Fibroblast of mammary gland (primary cell): ENCODE data around the gene UBE2N.

ENCODE experiments used
- DNase-seq: peaks from one replicate; pipeline ENCODE4 v3.0.0-alpha.2; 2010; ENCODE audit warnings: low read depth
- H3K4me3 ChIP-seq: 2 replicates; pipeline ENCODE4 v1.5.1; 2011; ENCODE audit warnings: low read depth, mild to moderate bottlenecking, low read length, moderate library complexity; ENCODE audit not compliant: control insufficient read depth
- TF ChIP-seq, protein P1 (sequence below): conservative IDR thresholded peaks from 2 replicates; pipeline ENCODE4 v1.5.1; 2011; ENCODE audit warnings: low read depth, low read length, inconsistent platforms; ENCODE audit not compliant: control insufficient read depth, insufficient read depth

The UBE2N gene, protein sequence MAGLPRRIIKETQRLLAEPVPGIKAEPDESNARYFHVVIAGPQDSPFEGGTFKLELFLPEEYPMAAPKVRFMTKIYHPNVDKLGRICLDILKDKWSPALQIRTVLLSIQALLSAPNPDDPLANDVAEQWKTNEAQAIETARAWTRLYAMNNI

DNA sequence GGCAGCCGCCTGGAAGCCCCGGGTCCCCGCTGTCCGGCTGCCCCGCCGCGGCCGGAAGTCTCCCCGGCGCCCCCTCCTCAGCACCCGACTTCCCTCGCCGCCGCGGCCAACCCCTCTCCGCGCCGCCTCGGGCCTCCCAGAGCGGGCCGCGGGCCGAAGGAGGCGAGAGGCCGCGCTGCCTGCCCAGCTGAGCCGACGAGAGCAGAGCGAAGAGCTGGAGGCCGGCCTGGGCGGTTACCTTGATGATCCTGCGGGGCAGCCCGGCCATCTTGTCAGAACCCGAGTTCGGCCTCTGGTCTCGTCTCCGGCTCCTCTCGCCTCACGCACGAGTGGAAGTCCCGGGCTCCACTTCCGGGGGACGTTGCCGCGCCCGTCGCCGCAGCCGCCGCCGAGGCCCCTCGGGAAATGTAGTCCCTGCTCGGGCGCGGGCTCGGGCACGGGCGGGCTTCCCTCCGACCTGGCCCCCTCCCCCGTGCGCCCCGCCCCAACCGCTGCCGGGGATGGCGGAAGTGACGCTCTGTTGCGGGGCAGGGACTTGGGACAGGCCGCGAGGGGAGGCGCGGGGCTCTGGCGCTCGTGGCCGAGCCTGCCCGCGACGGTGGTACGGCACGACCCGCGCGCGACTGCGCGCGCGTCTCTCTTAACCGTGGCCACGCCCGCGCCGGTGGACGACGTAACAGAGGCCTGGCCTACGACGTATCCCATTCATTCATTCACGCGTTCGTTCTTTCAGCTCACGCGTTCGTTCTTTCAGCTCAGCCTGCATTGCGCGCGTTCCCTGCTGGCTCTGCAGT, at the start of gene UBE2N:
UBE2N (minus strand) TSS at position 331 of the 794 bp plus-strand sequence; CDS start at position 268, 63 bp downstream.
- TF ChIP-seq, protein P1, sequence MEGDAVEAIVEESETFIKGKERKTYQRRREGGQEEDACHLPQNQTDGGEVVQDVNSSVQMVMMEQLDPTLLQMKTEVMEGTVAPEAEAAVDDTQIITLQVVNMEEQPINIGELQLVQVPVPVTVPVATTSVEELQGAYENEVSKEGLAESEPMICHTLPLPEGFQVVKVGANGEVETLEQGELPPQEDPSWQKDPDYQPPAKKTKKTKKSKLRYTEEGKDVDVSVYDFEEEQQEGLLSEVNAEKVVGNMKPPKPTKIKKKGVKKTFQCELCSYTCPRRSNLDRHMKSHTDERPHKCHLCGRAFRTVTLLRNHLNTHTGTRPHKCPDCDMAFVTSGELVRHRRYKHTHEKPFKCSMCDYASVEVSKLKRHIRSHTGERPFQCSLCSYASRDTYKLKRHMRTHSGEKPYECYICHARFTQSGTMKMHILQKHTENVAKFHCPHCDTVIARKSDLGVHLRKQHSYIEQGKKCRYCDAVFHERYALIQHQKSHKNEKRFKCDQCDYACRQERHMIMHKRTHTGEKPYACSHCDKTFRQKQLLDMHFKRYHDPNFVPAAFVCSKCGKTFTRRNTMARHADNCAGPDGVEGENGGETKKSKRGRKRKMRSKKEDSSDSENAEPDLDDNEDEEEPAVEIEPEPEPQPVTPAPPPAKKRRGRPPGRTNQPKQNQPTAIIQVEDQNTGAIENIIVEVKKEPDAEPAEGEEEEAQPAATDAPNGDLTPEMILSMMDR: peak; percentile 3
- H3K4me3 ChIP-seq: peak within 1 kb of the TSS; percentile 71
- peak; percentile 92 for DNase-seq

DNA sequence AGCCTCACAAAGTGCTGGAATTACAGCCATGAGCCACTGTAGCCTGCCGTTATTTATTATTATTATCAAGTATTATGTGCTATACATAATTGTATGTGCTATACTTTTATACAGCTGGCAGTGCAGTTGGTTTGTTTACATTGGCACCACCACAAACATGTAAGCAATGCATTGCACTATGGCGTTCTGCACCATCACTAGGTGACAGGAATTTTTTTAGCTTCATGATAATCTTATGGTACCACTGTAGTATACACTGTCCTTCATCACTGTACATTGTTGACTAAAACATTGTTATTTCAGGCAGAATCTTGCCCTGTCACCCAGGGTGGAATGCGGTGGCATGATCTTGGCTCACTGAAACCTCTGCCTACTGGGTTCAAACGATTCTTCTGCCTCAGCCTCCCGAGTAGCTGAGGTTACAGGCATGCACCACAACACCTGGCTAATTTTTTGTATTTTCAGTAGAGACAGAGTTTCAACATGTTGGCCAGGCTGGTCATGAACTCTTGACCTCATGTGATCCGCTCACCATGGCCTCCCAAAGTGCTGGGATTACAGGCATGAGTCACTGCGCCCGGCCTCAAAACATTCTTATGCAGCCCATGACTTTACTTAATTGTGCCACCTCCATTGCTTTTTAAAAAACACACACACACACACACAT, 42.7 kb upstream of the UBE2N start:
- DNase-seq: peak; percentile 40
- TF ChIP-seq, protein P1: no peak

DNA sequence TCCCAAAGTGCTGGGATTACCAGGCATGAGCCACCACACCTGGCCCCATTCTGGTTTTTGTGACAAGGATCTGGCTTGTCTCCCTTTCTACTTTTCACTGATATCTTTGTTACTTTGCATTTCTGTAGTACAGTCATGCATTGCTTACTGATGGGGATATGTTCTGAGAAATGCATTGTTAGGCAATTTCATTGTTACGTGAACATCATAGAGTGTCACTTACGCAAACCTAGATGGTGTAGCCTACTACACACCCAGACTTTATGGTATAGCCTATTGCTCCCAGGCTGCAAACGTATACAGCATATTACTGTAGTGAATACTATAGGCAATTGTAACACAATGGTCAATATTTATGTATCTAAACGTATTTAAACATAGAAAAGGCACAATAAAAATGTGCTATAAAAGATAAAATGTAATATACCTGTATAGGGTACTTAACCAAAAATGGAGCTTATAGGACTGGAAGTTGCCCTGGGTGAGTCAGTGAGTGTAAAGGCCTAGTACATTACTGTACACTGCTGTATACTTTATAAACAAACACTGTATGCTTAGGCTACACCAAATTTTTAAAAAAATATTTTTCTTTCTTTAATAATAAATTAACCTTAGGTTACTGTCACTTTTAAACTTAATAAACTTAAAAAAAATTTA, 41.5 kb upstream of the UBE2N start:
- DNase-seq: no peak
- no peak overlapping the region for H3K4me3 ChIP-seq
- TF ChIP-seq, protein P1: no peak

More for the DNA sequence above, 42.7 kb upstream of the UBE2N start:
- no peak overlapping the region for H3K4me3 ChIP-seq

DNA sequence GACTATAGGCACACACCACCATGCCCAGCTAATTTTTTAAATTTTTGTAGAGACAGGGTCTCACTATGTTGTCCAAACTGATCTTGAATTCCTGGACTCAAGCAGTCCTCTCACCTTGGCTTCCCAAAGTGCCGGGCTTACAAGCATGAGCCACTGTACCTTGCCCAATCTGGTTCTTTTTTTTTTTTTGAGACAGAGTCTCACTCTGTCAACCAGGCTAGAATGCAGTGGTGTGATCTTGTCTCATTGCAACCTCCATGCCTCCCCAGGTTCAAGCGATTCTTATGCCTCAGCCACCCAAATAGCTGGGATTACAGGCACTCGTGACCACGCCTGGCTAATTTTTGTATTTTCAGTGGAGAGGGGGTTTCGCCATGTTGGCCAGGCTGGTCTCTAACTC, 41.0 kb upstream of the UBE2N start:
- TF ChIP-seq, protein P1: no peak
- no peak overlapping the region for H3K4me3 ChIP-seq
- no peak for DNase-seq

DNA sequence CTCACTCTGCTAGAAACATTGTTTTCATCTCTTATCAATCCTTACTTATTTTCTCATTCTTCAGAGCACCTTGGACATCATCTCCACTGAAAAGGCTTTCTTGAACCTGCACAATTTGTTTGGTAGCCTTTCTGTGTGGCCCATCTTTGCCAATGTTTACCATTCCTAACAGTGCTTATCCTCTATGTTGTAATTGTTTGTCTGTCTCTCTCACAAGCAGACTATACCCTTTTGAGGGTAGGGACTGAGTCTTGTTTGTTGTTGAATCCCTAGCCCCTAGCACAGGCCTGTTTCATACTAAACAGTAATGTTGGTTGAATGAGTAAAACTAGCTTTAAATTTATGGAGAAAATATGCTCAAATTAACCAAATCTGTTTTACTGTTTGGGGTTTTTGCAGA, 34.8 kb upstream of the UBE2N start:
- no peak for DNase-seq
- TF ChIP-seq, protein P1: no peak

DNA sequence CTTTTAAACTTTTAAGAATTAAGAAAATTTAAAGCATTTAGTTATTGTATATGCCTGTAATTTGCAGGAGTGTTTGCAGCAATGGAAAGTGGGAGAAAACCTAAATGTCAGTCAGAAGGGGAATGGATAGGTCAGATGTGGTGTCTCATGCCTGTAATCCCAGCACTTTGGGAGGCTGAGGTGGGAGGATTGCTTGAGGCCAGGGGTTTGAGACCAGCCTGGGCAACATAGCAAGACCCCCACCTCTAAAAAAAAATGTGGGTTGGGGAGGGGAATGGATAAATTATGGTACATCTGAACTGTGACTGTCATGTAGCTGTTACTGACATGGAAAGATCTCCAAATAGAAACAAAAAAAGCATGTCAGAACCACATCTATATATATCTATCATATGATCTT, 27.6 kb upstream of the UBE2N start:
- no peak overlapping the region for H3K4me3 ChIP-seq
- TF ChIP-seq, protein P1: no peak
- no peak for DNase-seq

More for the DNA sequence above, 34.8 kb upstream of the UBE2N start:
- no peak overlapping the region for H3K4me3 ChIP-seq
